ENCODE measurements around the gene SRPK1. TPM values are rescaled to one million over a fixed set of nuclear protein-coding genes. Genes with fewer than 3 reads are reported as not detected.
"Not testable (repeated sequence)": the region's sequence is repeated elsewhere in the genome, so short reads cannot be mapped to it uniquely, and the experiment has no call there.

Gene SRPK1
- 67.7 TPM for polyA plus RNA-seq (ENCODE audit: insufficient read length)
- long read RNA-seq, donor 1, full-length matches to known transcripts: 6 of 6 reads
- long read RNA-seq, donor 1, partial matches to known transcripts: 0 of 6 reads
- long read RNA-seq, donor 1, other reads (novel, unspliced or antisense): 0 of 6 reads
- long read RNA-seq, donor 2, full-length matches to known transcripts: 2 of 15 reads
- long read RNA-seq, donor 2, partial matches to known transcripts: 13 of 15 reads
- long read RNA-seq, donor 2, other reads (novel, unspliced or antisense): 0 of 15 reads
- long read RNA-seq, donor 3, full-length matches to known transcripts: 2 of 15 reads
- long read RNA-seq, donor 3, partial matches to known transcripts: 13 of 15 reads
- long read RNA-seq, donor 3, other reads (novel, unspliced or antisense): 0 of 15 reads
- long read RNA-seq, donor 4: 0 reads
- long read RNA-seq, donor 5, full-length matches to known transcripts: 5 of 5 reads
- long read RNA-seq, donor 5, partial matches to known transcripts: 0 of 5 reads
- long read RNA-seq, donor 5, other reads (novel, unspliced or antisense): 0 of 5 reads
- long read RNA-seq, donor 6, full-length matches to known transcripts: 6 of 21 reads
- long read RNA-seq, donor 6, partial matches to known transcripts: 15 of 21 reads
- long read RNA-seq, donor 6, other reads (novel, unspliced or antisense): 0 of 21 reads
- long read RNA-seq, donor 7, full-length matches to known transcripts: 3 of 13 reads
- long read RNA-seq, donor 7, partial matches to known transcripts: 10 of 13 reads
- long read RNA-seq, donor 7, other reads (novel, unspliced or antisense): 0 of 13 reads
- long read RNA-seq, donor 8, full-length matches to known transcripts: 2 of 2 reads
- long read RNA-seq, donor 8, partial matches to known transcripts: 0 of 2 reads
- long read RNA-seq, donor 8, other reads (novel, unspliced or antisense): 0 of 2 reads

DNA sequence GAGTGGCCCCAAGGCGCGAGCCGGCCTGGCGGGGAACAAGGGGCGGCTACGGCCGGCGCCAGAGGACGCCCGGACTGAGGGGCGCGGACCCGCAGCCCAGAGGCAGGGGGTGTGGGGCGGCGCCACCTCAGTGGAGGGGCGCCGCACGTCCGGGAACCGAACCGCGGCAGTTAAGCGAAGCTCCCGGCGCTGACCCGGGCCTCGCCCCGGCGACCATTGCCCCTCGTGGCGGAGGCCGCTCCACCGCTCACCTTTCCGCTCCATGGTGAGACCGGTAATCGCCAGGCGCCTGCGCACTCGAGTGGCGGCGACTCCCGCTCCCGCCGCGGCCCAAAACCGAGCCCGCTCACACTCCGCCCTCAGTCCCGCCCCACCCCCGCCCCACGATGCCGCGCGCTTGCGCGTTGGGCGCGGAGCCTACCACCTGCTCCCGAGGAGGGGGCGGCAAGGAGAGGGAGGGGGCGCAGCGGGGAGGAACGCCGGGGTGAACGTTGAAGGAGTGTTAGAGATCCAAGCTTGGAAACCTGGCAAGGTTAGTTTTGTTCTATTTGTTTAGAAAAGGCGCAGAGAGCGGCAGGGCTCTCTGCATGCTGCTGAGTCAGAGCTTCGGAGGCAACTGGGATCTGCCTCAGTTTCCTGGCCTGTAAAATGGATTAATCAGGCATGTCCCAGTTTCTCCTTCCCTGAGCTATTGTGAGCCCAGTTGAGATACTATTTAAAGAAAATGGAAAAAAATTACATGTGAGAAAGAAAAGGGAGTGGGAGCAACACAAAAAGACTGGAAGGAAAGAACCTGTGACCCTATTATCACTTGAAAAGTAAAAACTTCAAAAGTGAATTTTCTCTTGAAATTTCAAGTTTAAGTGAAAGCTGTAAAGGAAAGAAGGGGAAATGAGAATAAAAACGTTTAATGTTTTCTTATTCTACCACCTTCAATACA is at the start of gene SRPK1:
TSS of gene SRPK1 (minus strand) at position 306 of the 940 bp plus-strand sequence. CDS start at position 264, 42 bp downstream.
- peak; percentile 88 for DNase-seq

DNA sequence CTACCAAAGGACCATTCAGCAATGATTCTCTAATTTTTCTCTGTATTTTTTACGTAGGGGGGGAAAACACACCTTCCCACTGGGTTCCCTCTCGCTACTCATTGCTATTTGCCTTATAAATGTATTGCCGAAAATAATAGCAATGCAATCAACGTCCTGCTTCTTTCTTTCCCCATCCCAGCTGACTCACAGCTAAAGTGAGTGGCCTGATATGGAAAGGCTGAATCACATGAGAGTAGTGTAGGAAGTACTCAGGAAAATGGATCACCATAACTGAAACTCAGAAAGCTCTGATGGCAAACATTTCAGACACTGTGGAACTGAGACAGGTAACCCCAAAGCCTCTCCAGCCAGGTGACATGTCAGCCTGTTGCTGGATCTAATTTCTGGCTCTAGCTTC is 49.3 kb upstream of the SRPK1 start:
- no peak for DNase-seq

DNA sequence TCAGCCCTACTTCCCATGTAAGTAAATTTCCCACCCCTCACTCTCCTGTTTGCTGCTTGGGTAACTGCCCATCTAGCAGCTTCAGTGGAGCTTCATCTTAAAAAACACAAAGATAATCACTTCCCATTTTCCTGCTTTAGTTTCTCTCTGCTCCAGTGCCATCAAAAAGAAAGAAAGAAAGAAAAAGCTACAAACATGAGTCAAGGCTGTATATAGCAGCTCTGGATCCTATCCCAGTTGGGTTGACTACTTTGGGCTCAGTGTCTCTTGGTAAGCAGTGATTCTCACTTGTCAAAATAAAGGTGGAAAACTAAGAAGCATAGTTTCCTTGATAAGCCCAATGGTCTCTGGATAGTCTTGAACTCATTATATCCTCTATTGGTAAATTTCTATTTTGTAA is 48.7 kb upstream of the SRPK1 start:
- DNase-seq: no peak

DNA sequence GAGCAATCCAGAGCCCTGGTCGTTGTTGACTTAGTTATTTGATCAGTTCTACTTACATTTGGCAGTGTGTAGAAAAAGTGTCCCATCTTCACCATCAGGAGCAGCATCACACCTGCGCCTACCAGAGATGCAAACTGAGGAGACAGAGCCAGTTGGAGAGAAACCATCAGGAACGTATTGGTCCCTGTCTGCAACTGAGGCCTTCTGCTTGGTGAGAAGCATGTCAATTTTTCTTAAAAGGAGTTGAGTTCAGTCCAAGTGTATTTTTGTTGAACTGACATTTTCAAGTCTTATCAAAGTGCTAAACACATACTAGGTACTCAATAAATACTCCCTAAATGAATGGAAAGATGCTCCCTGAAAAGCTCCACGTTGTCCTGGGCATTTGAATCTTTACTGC is 47.9 kb upstream of the SRPK1 start:
- no peak for DNase-seq

DNA sequence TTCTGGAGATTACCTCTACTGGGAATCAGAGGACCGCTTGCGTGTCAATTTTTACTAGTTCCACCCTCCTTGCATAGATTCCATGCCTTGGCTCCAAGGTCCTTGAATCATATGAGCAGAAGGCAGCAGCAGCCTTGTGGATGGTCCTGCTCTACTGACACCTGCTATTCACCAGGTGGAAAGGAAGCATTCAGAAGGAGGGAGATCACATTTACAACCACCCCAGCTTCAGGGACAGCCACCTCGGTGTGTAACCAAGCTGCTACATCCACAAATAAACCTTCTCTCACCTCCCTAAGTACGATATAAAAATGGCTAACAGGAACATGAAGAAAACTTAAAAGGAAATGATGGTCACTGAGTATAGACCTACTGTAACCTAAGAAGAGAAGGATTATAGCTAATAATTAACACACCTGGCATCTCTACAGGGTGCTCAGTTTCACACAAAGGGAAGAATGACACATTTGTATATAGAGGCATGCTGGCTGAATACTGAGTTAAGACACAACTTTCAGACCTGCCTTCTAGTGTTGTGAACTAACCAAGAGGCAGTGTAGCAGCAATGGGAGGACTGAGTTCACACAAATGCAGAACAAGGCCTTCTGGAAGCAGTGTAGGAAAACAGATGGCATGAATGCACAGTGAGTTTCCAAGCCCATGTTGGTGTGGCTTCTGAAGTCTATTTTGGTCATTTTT is 46.3 kb upstream of the SRPK1 start:
- no peak for DNase-seq

DNA sequence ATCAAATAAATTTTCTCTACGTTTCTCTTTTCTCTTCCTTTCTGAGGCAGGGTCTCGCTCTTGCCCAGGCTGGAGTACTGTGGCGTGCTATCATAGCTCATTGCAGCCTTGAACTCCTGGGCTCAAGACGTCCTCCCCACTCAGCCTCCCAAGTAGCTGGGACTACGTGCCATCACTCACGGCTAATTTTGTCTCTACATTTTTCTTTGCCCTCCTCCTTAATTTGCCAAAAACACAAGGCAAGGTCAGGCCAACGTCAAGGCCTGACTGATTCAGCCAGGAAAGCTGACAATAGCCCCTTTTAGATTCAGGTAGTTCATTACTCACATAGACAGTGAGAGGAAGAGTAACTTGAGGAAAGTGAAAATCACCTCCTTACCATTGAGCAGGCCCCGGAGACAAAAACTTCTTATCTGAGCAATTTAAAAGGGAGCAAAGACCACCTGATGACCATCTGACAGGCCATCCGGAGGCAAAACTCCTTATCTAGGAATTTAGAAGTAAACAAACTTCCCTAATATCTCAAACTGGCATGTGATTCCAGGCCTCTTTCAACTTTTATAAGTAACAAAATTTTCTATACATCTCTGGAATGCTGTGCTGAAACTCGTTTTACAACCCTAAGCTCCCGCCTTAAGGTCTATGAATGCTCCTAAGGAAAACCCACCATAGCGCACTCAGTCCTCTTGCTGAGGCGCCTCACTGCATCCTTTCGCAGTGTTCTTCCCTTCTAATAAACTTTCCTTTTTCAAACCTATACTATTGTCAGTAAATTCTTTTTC is 42.1 kb upstream of the SRPK1 start:
- no peak for DNase-seq

DNA sequence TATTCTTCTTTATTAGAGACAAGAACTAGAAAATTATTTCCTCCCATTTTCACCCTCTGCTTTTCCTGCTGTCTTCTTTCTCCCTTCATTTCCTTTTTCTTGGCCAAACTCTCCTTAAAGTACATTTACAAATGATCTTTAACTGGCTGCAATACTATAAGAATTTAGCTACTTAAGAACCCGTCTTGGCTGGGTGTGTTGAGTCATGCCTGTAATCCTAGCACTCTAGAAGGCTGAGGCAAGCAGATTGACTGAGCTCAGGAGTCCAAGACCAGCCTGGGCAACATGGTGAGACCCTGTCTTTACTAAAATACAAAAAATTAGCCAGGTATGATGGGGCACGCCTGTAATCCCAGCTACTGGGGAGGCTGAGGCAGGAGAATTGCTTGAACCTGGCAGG is 39.3 kb upstream of the SRPK1 start:
- no peak for DNase-seq

DNA sequence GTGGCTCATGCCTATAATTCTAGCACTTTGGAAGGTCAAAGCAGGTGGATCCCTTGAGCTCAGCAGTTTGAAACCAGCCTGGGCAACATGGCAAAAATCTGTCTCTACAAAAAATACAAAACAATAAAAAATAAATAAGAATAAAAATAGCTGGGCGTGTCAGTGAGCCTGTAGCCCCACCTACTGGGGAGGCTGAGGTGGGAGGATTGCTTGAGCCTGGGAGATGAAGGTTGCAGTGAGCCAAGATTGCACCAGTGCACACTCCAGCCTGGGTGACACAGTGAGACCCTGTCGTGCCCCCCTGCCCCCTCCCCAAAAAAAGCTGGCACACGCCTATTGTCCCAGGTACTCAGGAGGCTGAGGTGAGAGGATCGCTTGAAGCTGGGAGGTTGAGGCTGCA is 35.1 kb upstream of the SRPK1 start:
- DNase-seq: no peak

DNA sequence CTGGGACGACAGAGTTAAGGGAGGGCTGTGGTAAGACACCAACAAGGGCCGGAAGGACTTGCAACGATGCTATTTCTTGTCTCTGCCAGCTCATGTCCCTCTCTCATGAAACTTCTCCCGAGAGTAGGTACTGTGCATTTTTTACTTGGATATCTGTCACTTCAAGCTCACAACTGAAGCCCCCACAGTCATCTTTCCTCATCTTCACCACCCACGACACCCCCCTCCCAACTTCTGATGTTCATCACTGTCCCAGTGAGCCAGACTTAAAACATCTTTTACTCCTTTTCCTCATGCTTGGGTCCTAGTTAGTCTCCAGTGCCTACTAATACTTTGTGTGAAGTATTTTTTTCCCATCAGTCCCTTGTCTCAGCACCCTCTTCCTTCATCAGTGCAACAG is 34.6 kb upstream of the SRPK1 start:
- DNase-seq: no peak

DNA sequence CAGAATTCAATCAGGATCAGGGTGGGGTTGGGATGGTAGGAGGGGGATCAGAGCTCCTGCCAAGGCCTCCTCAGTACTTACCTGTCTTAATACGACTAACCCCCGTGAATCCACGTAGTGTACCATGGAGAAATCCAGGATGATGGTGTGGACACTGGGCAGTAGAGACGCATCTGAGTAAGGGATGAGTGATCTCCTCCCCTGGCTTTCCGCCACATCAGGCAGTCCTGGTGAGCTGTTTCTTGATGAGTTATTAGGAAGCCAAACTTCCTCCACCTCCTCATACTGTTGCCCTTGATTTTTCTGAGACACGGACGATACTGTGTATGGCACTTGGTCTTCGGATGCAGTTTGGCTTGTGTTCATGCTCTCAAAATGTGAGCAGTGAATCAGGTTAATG is 34.2 kb upstream of the SRPK1 start:
- DNase-seq: no peak

DNA sequence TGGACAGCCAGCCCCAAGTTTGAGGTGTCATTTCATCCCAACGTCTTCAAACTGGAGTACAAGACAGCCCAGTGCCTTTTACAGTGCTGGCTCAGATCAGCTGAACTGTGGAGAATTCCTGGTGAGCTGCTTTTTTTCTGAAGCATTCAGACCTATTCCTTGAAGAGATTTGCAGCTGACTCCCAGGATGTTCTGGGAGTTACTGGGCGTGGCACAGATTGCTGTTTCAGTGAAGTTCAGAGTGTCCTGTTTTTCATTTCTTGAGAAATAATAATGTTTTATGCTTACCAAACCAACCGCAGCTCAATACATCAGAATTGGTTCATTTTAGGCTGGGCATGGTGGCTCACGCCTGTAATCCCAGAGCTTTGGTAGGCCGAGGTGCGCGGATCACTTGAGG is 33.4 kb upstream of the SRPK1 start:
- DNase-seq: no peak

DNA sequence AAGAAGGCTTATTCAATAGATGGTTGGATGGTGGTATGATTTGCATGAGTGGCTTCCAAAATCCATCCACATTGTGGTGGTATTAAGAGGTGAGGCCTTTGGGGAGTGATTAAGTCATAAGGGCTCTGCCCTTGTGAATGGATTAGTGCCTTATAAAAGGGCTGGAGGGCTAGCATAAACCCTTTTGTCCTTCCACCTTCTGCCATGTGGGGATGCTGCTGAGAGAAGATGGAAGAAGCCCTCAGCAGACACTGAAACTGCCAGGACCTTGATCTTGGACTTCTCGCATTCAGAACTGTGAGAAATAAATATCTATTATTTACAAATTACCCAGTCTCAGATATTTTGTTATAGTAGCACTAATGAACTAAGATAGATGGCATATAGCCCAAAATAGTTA is 27.8 kb upstream of the SRPK1 start:
- DNase-seq: no peak

DNA sequence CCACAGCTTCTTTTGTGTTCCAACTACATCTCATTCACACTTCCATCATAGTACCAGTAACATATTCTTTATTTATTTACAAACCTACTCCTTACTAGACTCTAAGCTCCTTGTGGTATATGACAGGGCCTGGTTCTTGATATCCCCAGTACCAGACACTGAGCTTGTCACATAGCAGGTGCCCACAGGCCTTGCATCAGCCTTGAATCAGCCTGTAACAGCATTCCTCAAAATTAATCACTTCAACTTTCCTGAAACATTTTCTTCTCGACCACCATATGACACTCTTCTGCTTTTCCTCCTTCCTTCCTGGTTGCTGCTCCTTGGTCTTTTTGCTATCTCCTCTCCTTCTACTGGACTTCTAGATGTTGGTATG is 24.7 kb upstream of the SRPK1 start:
- DNase-seq: no peak

DNA sequence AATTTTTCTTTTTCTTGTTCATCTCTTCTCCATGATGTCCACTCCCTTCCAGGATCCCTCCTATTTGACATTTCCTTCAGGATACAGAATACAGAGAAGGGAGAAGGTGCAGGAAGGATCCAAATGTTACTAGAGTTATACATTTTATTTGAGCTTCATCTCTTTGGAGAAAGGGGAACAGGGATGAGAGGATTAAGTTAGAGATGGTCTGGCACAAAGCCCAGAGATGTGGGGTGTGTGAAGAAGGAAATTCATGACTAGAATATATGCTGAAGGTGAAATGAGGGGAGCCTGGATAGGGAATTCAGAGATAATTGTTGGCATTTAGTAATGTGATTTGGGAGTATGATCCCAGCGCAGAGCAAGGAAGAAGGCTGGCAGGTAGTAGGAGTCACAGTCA is 22.5 kb upstream of the SRPK1 start:
- no peak for DNase-seq

DNA sequence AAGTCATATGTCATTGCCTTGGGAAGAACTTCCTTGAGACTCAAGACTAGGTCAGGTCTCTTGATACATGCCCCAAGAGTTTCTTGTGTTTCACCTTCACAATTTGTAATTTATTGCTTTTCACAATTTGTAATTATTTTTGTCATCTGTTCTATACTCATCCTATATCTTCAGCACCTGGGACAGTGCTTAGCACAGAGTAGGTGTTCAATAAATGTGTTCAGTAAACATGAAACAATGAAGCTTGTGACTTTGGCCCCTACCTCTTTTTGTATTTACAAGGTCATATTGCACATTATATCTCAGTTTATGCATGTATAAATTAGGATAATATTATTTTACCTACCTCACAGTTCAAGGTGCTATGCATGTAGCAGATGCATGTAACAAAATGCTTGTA is 21.5 kb upstream of the SRPK1 start:
- no peak for DNase-seq

DNA sequence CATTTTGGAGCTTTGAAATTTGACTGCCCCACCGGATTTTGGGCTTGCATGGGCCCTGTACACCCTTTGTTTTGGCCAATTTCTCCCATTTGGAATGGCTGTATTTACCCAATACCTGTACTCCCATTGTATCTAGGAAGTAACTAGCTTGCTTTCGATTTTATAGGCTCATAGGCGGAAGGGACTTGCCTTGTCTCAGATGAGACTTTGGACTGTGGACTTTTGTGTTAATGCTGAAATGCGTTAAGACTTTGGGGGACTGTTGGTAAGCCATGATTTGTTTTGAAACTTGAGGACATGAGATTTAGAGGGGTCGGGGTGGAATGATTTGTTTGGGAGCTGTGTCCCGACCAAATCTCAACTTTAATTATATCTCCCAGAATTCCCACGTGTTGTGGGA is 20.3 kb upstream of the SRPK1 start:
- not testable (repeated sequence) for DNase-seq

DNA sequence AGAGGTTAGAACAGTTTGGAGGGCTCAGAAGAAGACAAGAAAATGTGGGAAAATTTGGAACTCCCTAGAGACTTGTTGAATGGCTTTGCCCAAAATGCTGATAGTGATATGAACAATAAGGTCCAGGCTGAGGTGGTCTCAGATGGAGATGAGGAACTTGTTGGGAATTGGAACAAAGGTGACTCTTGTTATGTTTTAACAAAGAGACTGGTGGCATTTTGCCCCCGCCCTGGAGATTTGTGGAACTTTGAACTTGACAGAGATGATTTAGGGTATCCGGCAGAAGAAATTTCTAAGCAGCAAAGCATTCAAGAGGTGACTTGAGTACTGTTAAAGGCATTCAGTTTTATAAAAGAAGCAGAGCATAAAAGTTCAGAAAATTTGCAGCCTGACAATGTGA is 19.1 kb upstream of the SRPK1 start:
- not testable (repeated sequence) for DNase-seq

DNA sequence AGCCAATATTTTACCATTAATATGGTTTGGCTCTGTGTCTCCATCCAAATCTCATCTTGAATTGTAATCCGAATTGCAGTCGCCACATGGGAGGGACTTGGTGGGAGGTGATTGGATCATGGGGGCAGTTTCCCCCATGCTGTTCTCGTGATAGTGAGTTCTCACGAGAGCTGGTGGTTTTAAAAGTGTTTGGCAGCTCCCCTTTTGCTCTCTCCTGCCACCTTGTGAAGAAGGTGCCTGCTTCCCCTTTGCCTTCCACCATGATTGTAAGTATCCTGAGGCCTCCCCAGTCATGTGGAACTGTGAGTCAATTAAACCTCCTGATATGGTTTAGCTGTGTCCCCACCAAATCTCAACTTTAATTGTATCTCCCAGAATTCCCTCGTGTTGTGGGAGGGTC is 18.4 kb upstream of the SRPK1 start:
- not testable (repeated sequence) for DNase-seq

DNA sequence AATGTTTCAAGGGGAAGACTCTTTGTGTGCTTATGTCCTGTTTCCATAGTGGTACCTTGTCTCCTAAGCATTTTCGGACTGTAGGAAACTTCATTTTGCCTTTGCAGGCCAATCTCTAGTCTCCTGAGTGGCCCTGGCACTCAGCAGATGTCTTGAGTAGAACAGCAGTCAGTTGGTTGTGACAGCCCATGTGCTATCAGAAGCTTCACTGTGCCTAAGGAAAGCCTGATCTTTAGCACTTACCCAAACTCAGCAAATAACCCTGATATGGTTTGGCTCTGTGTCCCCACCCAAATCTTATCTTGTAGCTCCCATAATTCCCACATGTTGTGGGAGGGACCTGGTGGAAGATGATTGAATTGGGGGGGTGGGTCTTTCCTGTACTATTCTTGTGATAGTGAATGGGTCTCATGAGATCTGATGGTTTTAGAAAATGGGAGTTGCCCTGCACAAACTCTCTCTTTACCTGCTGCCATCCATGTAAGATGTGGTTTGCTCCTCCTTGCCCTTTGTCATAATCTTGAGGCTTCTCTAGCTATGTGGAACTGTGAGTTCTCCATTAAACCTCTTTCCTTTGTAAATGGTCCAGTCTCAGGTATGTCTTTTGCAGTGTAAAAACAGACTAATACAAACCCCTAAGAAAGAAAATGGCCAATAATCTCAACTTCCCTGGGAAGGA is 15.9 kb upstream of the SRPK1 start:
- no peak for DNase-seq

DNA sequence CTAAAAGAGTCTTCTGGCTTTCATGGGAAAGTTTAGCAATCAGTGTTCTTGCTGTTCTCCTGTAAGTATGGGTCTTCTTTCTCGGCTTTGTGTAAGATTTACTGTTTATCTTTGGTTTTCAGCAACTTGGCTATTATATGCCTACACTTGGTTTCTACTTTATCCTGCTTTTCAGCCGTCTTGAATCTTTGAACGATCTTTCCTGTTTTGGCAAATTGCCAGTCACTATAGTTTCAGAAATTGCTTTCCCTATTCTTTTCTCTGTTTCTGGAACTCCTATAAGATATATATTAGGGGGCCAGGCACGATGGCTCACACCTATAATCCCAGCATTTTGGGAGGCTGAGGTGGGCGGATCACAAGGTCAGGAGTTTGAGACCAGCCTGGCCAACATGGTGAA is 14.6 kb upstream of the SRPK1 start:
- DNase-seq: no peak
